Measurements from ENCODE around the gene TMC5.

DNA sequence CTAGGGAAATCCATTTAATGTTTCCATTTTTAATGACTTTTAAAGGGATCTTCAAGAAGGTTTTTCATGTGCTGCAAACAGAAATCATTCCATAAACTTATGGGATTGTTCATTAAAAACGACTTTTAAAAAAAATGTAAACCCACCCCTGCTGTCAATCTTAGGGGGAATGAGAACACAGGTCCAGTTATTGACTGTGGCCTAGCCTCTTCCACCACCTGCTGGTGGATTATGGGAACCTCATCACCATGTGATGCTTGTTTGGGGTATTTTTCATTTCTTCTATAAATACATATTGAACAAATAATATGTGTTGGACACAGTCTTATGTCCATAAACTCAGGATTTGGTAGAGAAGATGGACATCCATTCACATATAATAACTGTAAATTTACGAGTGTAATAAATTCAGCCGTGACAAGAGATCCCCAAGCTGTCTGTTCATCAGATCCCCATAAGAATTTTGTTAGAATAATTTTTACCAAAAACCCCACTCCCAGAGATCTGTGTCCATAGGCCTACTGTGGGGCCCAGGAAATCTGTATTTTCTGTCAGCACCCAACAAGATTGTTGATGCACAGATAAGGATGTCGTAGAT is 42.0 kb upstream of the TMC5 start:
- TF ChIP-seq POLR2A (IDR thresholded peaks at IDR 0.05), result no peak
- TF ChIP-seq, protein P1, sequence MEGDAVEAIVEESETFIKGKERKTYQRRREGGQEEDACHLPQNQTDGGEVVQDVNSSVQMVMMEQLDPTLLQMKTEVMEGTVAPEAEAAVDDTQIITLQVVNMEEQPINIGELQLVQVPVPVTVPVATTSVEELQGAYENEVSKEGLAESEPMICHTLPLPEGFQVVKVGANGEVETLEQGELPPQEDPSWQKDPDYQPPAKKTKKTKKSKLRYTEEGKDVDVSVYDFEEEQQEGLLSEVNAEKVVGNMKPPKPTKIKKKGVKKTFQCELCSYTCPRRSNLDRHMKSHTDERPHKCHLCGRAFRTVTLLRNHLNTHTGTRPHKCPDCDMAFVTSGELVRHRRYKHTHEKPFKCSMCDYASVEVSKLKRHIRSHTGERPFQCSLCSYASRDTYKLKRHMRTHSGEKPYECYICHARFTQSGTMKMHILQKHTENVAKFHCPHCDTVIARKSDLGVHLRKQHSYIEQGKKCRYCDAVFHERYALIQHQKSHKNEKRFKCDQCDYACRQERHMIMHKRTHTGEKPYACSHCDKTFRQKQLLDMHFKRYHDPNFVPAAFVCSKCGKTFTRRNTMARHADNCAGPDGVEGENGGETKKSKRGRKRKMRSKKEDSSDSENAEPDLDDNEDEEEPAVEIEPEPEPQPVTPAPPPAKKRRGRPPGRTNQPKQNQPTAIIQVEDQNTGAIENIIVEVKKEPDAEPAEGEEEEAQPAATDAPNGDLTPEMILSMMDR (IDR thresholded peaks at IDR 0.05), result peak; percentile 81 to 88 (median 87)
